Measurements from ENCODE around the gene GGTLC1. TPM values are rescaled to one million over a fixed set of nuclear protein-coding genes. Genes with fewer than 3 reads are reported as not detected.

The GGTLC1 gene
- total RNA-seq, result not detected in 2 replicates

DNA sequence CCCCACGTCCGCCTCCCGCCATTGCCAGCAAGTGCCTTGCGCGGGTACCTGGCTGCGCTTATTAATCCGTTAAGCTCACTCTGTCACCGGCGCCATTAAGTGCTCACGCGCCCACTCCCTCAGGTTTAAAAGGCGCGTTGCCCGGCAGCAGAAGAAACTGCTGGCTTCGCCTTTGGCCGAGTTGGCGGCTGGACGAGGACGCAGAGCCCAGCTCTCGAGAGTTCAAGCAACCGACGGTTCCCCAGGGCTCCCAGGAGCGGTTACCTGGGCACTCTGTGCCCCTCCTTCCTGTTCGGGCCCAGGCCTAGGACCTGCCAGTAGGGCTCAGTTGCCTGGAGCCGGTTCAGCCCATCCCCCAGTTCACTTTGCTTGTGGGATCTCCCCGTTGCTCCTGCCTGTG is at the start of gene GGTLC1:
GGTLC1 (minus strand) TSS at position 219 of the 400 bp plus-strand sequence. CDS start 2,168 bp downstream, outside the sequence.

Other genes with a start within 250 kb of the GGTLC1 start
- not detected in 2 replicates for gene CST1, start 237.8 kb downstream of the GGTLC1 start, total RNA-seq
- gene CST2, start 162.1 kb downstream of the GGTLC1 start, total RNA-seq, result not detected in 2 replicates
- not detected in 2 replicates for gene CST5, start 109.0 kb downstream of the GGTLC1 start, total RNA-seq

Measured in smooth muscle cell of the umbilical artery (primary cell).